B cell (primary cell): ENCODE data around the gene KRTAP19-5. TPM values are rescaled to one million over a fixed set of nuclear protein-coding genes. Genes with fewer than 3 reads are reported as not detected.

Experiments used
- ATAC-seq: fragments of 200-7000 bp; cut with Tn5 transposase; one replicate; pipeline ENCODE4 v1.10.0; 2021; ENCODE audit warnings: low read depth, mild to moderate bottlenecking, moderate number of reproducible peaks, moderate library complexity
- CTCF ChIA-PET: fragments of 350-600 bp; sonication (Branson Sonifier 250); formaldehyde crosslinking; loops from one replicate; lab custom pipeline; 2021; ENCODE audit warnings: antibody characterized with exemption, inconsistent platforms; lab: Charles Lee
- POLR2A ChIA-PET: fragments of 350-600 bp; sonication (Branson Sonifier 250); formaldehyde crosslinking; loops from one replicate; lab custom pipeline; 2021; ENCODE audit warnings: antibody characterized with exemption; lab: Charles Lee
- DNase-seq: peaks from one replicate; pipeline ENCODE4 v3.0.0; 2013
- H2AFZ ChIP-seq: 2 replicates; pipeline ENCODE4 v1.6.1; 2012; ENCODE audit warnings: mild to moderate bottlenecking, low read depth, low read length; ENCODE audit not compliant: insufficient read depth, poor library complexity, severe bottlenecking
- H3K27ac ChIP-seq, 2 donors: 1 replicate in 1 of 2; 2 replicates in 1 of 2; pipeline ENCODE4 v1.5.1; 2012 to 2013; ENCODE audit warnings: low read length in 2 of 2, mild to moderate bottlenecking in 2 of 2, moderate library complexity in 1 of 2
- H3K27me3 ChIP-seq, 4 experiments: fragments of 200-600 bp in 1 of 4; sonication (generic) in 1 of 4; replicated peaks in 1 of 4; 1 replicate in 2 of 4; 2 replicates in 2 of 4; pipeline versions ENCODE4 v1.6.1 to v1.7.0; 2013 to 2016; ENCODE audit warnings: low read length in 3 of 4, mild to moderate bottlenecking in 2 of 4, mixed read lengths in 1 of 4, moderate library complexity in 1 of 4; ENCODE audit not compliant: insufficient read depth in 4 of 4, control insufficient read depth in 3 of 4; ENCODE audit errors: control extremely low read depth in 1 of 4
- H3K36me3 ChIP-seq, 2 experiments: replicated peaks in 1 of 2; 1 replicate in 1 of 2; 2 replicates in 1 of 2; pipeline versions ENCODE4 v1.6.1 to v1.7.1; 2013; ENCODE audit warnings: low read length in 1 of 2; ENCODE audit not compliant: insufficient read depth in 2 of 2, control insufficient read depth in 1 of 2; ENCODE audit errors: control extremely low read depth in 1 of 2, extremely low read depth in 1 of 2
- H3K4me1 ChIP-seq, 2 donors: fragments of 200-600 bp in 1 of 2; sonication (generic) in 1 of 2; 1 replicate in 1 of 2; 2 replicates in 1 of 2; pipeline versions ENCODE4 v1.5.1 to v1.6.1; 2013 to 2017; ENCODE audit warnings: low read length in 2 of 2; ENCODE audit not compliant: control insufficient read depth in 2 of 2, insufficient read depth in 2 of 2
- H3K4me2 ChIP-seq: replicated peaks from 2 replicates; pipeline ENCODE3; 2012; ENCODE audit warnings: mild to moderate bottlenecking, low read depth, low read length; ENCODE audit not compliant: poor library complexity, severe bottlenecking
- H3K4me3 ChIP-seq, 5 experiments: fragments of 200-600 bp in 1 of 5; sonication (generic) in 1 of 5; 1 replicate in 3 of 5; 2 replicates in 2 of 5; pipeline versions ENCODE4 v1.5.1 to v1.7.0; 2011 to 2016; ENCODE audit warnings: low read length in 4 of 5, mild to moderate bottlenecking in 4 of 5, low read depth in 2 of 5, control low read depth in 1 of 5, moderate library complexity in 1 of 5; ENCODE audit not compliant: insufficient read depth in 1 of 5; ENCODE audit errors: control extremely low read depth in 1 of 5, extremely low read depth in 1 of 5
- H3K79me2 ChIP-seq: fragments of 200-600 bp; sonication (generic); one replicate; pipeline ENCODE4 v1.6.0; 2016; ENCODE audit warnings: low read length; ENCODE audit not compliant: control insufficient read depth, insufficient read depth
- H3K9ac ChIP-seq: fragments of 200-600 bp; sonication (generic); 2 replicates; pipeline ENCODE4 v1.6.1; 2017; ENCODE audit warnings: mild to moderate bottlenecking, low read length, moderate library complexity
- H3K9me3 ChIP-seq, 3 donors: one replicate each; pipeline versions ENCODE4 v1.6.1 to v1.7.1; 2013; ENCODE audit warnings: low read length in 2 of 3; ENCODE audit not compliant: control insufficient read depth in 2 of 3, insufficient read depth in 1 of 3; ENCODE audit errors: control extremely low read depth in 1 of 3
- H4K20me1 ChIP-seq: 2 replicates; pipeline ENCODE4 v1.6.0; 2012; ENCODE audit warnings: mild to moderate bottlenecking, low read length; ENCODE audit not compliant: insufficient read depth, control insufficient read depth, poor library complexity, severe bottlenecking
- H3K27ac Mint-ChIP-seq: one replicate; pipeline ENCODE4 v1.8.0; 2021; ENCODE audit warnings: mixed read lengths
- H3K27me3 Mint-ChIP-seq: one replicate; pipeline ENCODE4 v1.8.0; 2021; ENCODE audit warnings: mixed read lengths
- H3K4me1 Mint-ChIP-seq: one replicate; pipeline ENCODE4 v1.8.0; 2021; ENCODE audit warnings: mixed read lengths
- H3K4me3 Mint-ChIP-seq: one replicate; pipeline ENCODE4 v1.8.0; 2021; ENCODE audit warnings: mixed read lengths
- H3K9me3 Mint-ChIP-seq: one replicate; pipeline ENCODE4 v1.8.0; 2022; ENCODE audit warnings: mixed read lengths; ENCODE audit not compliant: insufficient read depth
- CTCF ChIP-seq: fragments of 200-600 bp; IDR thresholded peaks from one replicate; pipeline ENCODE4 v1.8.0; 2022; ENCODE audit warnings: antibody characterized with exemption, mild to moderate bottlenecking
- EZH2 ChIP-seq: IDR thresholded peaks from 2 replicates; pipeline ENCODE4 v1.6.1; 2012; ENCODE audit warnings: borderline replicate concordance, low read depth, mild to moderate bottlenecking, moderate library complexity, low read length; ENCODE audit not compliant: insufficient read depth, poor library complexity, severe bottlenecking
- WGBS: methylation state at CpG from one replicate; pipeline ENCODE4 v1.1.5; 2013; ENCODE audit warnings: missing lambda C conversion rate; ENCODE audit not compliant: insufficient coverage; 5-methylcytosine and 5-hydroxymethylcytosine counted together
- intact Hi-C: fragments of 100-400 bp; cut with micrococcal nuclease; formaldehyde crosslinking; loops from one replicate; pipeline ENCODE4 v1.10.0; 2022
- polyA plus RNA-seq: library from polyadenylated mRNA; depleted of rRNA; stranded (reverse); fragments of >200 nt; gene quantifications from 2 replicates; pipeline ENCODE4 v1.2.3, GENCODE V29; 2012
- total RNA-seq, 2 donors: library from RNA; stranded (reverse); fragments of 120-200 nt in 1 of 2; gene quantifications; 1 replicate in 1 of 2; 2 replicates in 1 of 2; pipeline versions ENCODE4 v1.2.3 to v1.2.4, GENCODE V29; 2013 to 2022

The KRTAP19-5 gene
- total and polyA plus RNA-seq, 2 donors (not counting 1 experiment from before 2014, with no cell fraction given): not detected

GRCh38 chr21:30479259-30479658 is 22.7 kb downstream of the KRTAP19-5 start:
- ChIA-PET CTCF (no interaction called here), POLR2A (no interaction called here)
- no peak for ATAC-seq
- 82% methylated on average over 3 of the region's 4 CpGs for WGBS
- Mint-ChIP-seq H3K27ac (no peak overlapping the region), H3K4me1 (no peaks in the 10 kb centered on the region), H3K9me3 (no peaks in the 10 kb centered on the region), H3K27me3 (no peaks in the 10 kb centered on the region), H3K4me3 (no peak overlapping the region)
- intact Hi-C loops: no loop called here
- H3K79me2 ChIP-seq: no peaks in the 10 kb centered on the region
- no peaks in the 10 kb centered on the region for H3K4me1 ChIP-seq
- no peaks in the 10 kb centered on the region for H4K20me1 ChIP-seq
- H3K27me3 ChIP-seq: no peaks in the 10 kb centered on the region
- H3K4me2 ChIP-seq: no peak overlapping the region
- no peaks in the 10 kb centered on the region for H3K9me3 ChIP-seq
- no peak overlapping the region for H3K27ac ChIP-seq
- TF ChIP-seq EZH2 (no peak), CTCF (no peak)
- no peak overlapping the region for H2AFZ ChIP-seq
- DNase-seq: no peak
- no peak overlapping the region for H3K4me3 ChIP-seq
- no peak overlapping the region for H3K9ac ChIP-seq
- H3K36me3 ChIP-seq: no peaks in the 10 kb centered on the region

- Mint-ChIP-seq H3K27me3 (no peaks in the 10 kb centered on the region), H3K4me3 (no peak overlapping the region), H3K27ac (no peak overlapping the region), H3K9me3 (peaks cover 3% of the 10 kb centered on the region), H3K4me1 (no peaks in the 10 kb centered on the region)
- Histone ChIP-seq H3K4me1 (no peaks in the 10 kb centered on the region), H3K9ac (no peak overlapping the region), H2AFZ (no peak overlapping the region), H3K4me3 (no peak overlapping the region), H3K27me3 (no peaks in the 10 kb centered on the region), H3K9me3 (no peaks in the 10 kb centered on the region), H3K36me3 (no peaks in the 10 kb centered on the region), H3K79me2 (no peaks in the 10 kb centered on the region), H3K4me2 (no peak overlapping the region), H3K27ac (no peak overlapping the region), H4K20me1 (no peaks in the 10 kb centered on the region)
- intact Hi-C loops: no loop called here
- CTCF ChIA-PET: no interaction called here
- POLR2A ChIA-PET: no interaction called here
- WGBS: 50% methylated on average over 3 of the region's 3 CpGs
- DNase-seq: no peak
- TF ChIP-seq EZH2: no peak
- TF ChIP-seq CTCF: no peak
- ATAC-seq: no peak
Measured at GRCh38 chr21:30478004-30478403, 23.9 kb downstream of the KRTAP19-5 start.
